Right lobe of liver (tissue), 6 donors: ENCODE results near the gene RUSF1. TPM values are rescaled to one million over a fixed set of nuclear protein-coding genes. Genes with fewer than 3 reads are reported as not detected.

Source experiments
- ATAC-seq, 4 donors: fragments of 200-7000 bp; cut with Tn5 transposase; one replicate each; pipeline ENCODE4 v1.9.1; 2020; ENCODE audit warnings: mild to moderate bottlenecking in 4 of 4, moderate library complexity in 4 of 4
- DNase-seq, 3 donors: peaks; one replicate each; pipeline ENCODE4 v3.0.0-alpha.2; 2020
- H3K27ac ChIP-seq, 3 donors: fragments of 200-600 bp; one replicate each; pipeline ENCODE4 v1.8.0; 2022
- H3K27me3 ChIP-seq, 2 donors: fragments of 200-600 bp; one replicate each; pipeline ENCODE4 v1.8.0; 2022
- H3K36me3 ChIP-seq, 4 donors: fragments of 200-600 bp; sonication (generic) in 1 of 4; one replicate each; pipeline versions ENCODE4 v1.5.1 to v1.8.0; 2017 to 2022; ENCODE audit warnings: control low read depth in 1 of 4
- H3K4me1 ChIP-seq, 4 donors: fragments of 200-600 bp; sonication (generic) in 1 of 4; one replicate each; pipeline versions ENCODE4 v1.5.1 to v1.8.0; 2017 to 2022; ENCODE audit warnings: control low read depth in 1 of 4
- H3K4me3 ChIP-seq, 3 donors: fragments of 200-600 bp; one replicate each; pipeline ENCODE4 v1.8.0; 2022
- H3K9me3 ChIP-seq, 4 donors: fragments of 200-600 bp; sonication (generic) in 1 of 4; one replicate each; pipeline versions ENCODE4 v1.5.1 to v1.8.0; 2017 to 2022; ENCODE audit warnings: control low read depth in 1 of 4
- POLR2A ChIP-seq: fragments of 450-650 bp; IDR thresholded peaks from one replicate; pipeline ENCODE4 v1.6.1; 2017; ENCODE audit warnings: antibody characterized with exemption, mild to moderate bottlenecking
- WGBS: methylation state at CpG from one replicate; pipeline ENCODE4 v1.1.6; 2018; ENCODE audit warnings: low coverage, low lambda C conversion rate; ENCODE audit not compliant: insufficient coverage; ENCODE audit errors: missing lambda C conversion rate; 5-methylcytosine and 5-hydroxymethylcytosine counted together
- intact Hi-C, 2 donors: fragments of 100-400 bp; cut with DNase I; formaldehyde crosslinking; loops; one replicate each; pipeline versions ENCODE4 v1.11.2 to v1.14.1; 2022
- total RNA-seq, 6 experiments: library from RNA; depleted of rRNA in 2 of 6; stranded (reverse); fragments of >200 nt in 2 of 6; fragmentation: NEBNext Ultra II Directional in 3 of 6; extraction: Animal tissue kit (Norgen Biotek cat#: 25700) in 3 of 6; gene quantifications; one replicate each; pipeline versions ENCODE4 v1.1.0 to v1.2.4, GENCODE V29; 2016 to 2023
- TF ChIP-seq, protein P1 (sequence below), 4 donors: fragments of 200-600 bp in 3 of 4; fragments of 450-650 bp in 1 of 4; IDR thresholded peaks; one replicate each; pipeline versions ENCODE4 v1.5.1 to v1.8.0; 2016 to 2022; ENCODE audit warnings: antibody characterized with exemption in 4 of 4, mild to moderate bottlenecking in 2 of 4
- donor health status: DM: no; HTN: yes; CAD: no.
- donor health status: DM: no; HTN: no; CAD: no.
- donor health status: DM: no; HTN: no; CAD: no.
- donor health status: DM: no; HTN: yes; CAD: no.
- donor health status: DM: no; HTN: yes; CAD: no.

RUSF1 gene
- total RNA-seq, 6 experiments from 2014 or later: 35.8 to 70.3 (median 54.5) TPM

DNA sequence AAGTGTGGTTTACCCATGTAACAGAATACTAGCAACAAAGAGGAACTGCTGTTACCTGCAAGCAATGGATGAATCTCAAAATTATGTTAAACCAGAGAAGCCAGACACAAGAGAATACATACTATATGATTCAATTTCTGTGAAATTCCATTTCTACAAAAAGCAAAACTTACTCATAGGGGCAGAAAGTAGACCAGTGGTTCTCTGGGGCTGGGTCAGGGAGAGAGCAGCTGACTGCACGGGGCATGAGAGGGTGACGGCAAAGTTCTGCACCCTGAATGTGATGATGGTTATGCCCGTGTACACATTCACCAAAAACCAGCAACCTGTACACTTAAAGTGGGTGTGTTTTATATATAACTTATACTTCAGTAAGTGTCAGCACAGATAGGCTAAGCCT is 68.7 kb downstream of the RUSF1 start:
- DNase-seq: no peak
- no peak for TF ChIP-seq POLR2A
- TF ChIP-seq, protein P1, sequence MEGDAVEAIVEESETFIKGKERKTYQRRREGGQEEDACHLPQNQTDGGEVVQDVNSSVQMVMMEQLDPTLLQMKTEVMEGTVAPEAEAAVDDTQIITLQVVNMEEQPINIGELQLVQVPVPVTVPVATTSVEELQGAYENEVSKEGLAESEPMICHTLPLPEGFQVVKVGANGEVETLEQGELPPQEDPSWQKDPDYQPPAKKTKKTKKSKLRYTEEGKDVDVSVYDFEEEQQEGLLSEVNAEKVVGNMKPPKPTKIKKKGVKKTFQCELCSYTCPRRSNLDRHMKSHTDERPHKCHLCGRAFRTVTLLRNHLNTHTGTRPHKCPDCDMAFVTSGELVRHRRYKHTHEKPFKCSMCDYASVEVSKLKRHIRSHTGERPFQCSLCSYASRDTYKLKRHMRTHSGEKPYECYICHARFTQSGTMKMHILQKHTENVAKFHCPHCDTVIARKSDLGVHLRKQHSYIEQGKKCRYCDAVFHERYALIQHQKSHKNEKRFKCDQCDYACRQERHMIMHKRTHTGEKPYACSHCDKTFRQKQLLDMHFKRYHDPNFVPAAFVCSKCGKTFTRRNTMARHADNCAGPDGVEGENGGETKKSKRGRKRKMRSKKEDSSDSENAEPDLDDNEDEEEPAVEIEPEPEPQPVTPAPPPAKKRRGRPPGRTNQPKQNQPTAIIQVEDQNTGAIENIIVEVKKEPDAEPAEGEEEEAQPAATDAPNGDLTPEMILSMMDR (IDR thresholded peaks at IDR 0.05): no peak
- Histone ChIP-seq H3K4me3 (no peak overlapping the region), H3K9me3 (no peaks in the 10 kb centered on the region), H3K27me3 (no peaks in the 10 kb centered on the region), H3K27ac (no peak overlapping the region), H3K4me1 (peaks cover 0 to 5% (median 0%) of the 10 kb centered on the region in 4 donors), H3K36me3 (no peaks in the 10 kb centered on the region)
- 92% methylated on average over 2 of the region's 3 CpGs for WGBS
- no peak for ATAC-seq
- intact Hi-C loops: loop anchor here in 1 of 2 donors (10.0 kb wide), 1 partner anchor 445 kb away; no protein-coding TSS in a partner anchor

Other genes starting within 250 kb of the RUSF1 start
- gene ITGAM, start 248.4 kb downstream of the RUSF1 start, total RNA-seq: 10 to 100 TPM in 1 of 6 experiments, 1 to 10 TPM in 5; 2.7 to 11.6 (median 4.3) TPM
- 10 to 100 TPM in 1 of 6 experiments, 1 to 10 TPM in 5; 2.0 to 15.3 (median 5.2) TPM for gene ITGAX, start 153.2 kb downstream of the RUSF1 start, total RNA-seq
- gene ITGAD, start 115.1 kb downstream of the RUSF1 start, total RNA-seq: 1 to 10 TPM in 1 of 6 experiments, under 1 TPM in 3, not detected in 2; 0.13 to 2.0 (median 0.69) TPM
- gene COX6A2, start 80.0 kb downstream of the RUSF1 start, total RNA-seq: 1 to 10 TPM in 4 of 6 experiments, not detected in 2; 4.1 to 6.0 (median 4.6) TPM
- under 1 TPM; 0.19 to 0.68 (median 0.36) TPM for gene ZNF843, start 65.6 kb downstream of the RUSF1 start, total RNA-seq
- gene ARMC5, start 48.9 kb downstream of the RUSF1 start, total RNA-seq: 10 to 100 TPM in 3 of 6 experiments, 1 to 10 TPM in 3; 3.9 to 20.9 (median 11.0) TPM
- 1 to 10 TPM; 1.9 to 7.9 (median 6.7) TPM for gene TGFB1I1, start 36.2 kb downstream of the RUSF1 start, total RNA-seq
- under 1 TPM in 3 of 6 experiments, not detected in 3; 0.07 to 0.14 (median 0.12) TPM for gene SLC5A2, start 25.3 kb downstream of the RUSF1 start, total RNA-seq
- gene AHSP, start 19.5 kb upstream of the RUSF1 start, total RNA-seq: 1 to 10 TPM in 3 of 6 experiments, under 1 TPM in 1, not detected in 2; 0.95 to 7.3 (median 3.0) TPM